Stimulated activated naive CD8-positive, alpha-beta T cell treated with anti-CD3 and anti-CD28 coated beads, Interleukin-15, amount 100 ng/mL, for 72 hours (primary cell): ENCODE results near the gene SHTN1.

Experiments used
- ATAC-seq: fragments of 150-1000 bp; cut with Tn5 transposase; 2 replicates; pipeline ENCODE4 v1.10.0; 2021; ENCODE audit warnings: mild to moderate bottlenecking, moderate library complexity
- DNase-seq, 2 donors: peaks; one replicate each; pipeline ENCODE4 v3.0.0; 2021 to 2022
- H3K27ac Mint-ChIP-seq, 2 donors: one replicate each; pipeline ENCODE4 v1.8.0; 2022; ENCODE audit warnings: mild to moderate bottlenecking in 2 of 2, mixed read lengths in 2 of 2, moderate library complexity in 2 of 2
- H3K27me3 Mint-ChIP-seq: one replicate; pipeline ENCODE4 v1.8.0; 2022; ENCODE audit warnings: mixed read lengths
- H3K4me1 Mint-ChIP-seq: one replicate; pipeline ENCODE4 v1.8.0; 2022; ENCODE audit warnings: mild to moderate bottlenecking, mixed read lengths
- H3K4me3 Mint-ChIP-seq, 2 donors: one replicate each; pipeline ENCODE4 v1.8.0; 2022; ENCODE audit warnings: mild to moderate bottlenecking in 2 of 2, mixed read lengths in 2 of 2, moderate library complexity in 1 of 2
- H3K9me3 Mint-ChIP-seq, 2 donors: one replicate each; pipeline ENCODE4 v1.8.0; 2022; ENCODE audit warnings: mixed read lengths in 2 of 2

The SHTN1 gene

GRCh38 chr10:116910910-116911309, 94.1 kb downstream of the SHTN1 start:
- H3K27ac Mint-ChIP-seq: no peak overlapping the region
- DNase-seq: no peak
- no peaks in the 10 kb centered on the region for H3K27me3 Mint-ChIP-seq
- no peak overlapping the region for H3K4me3 Mint-ChIP-seq
- ATAC-seq: no peak
- no peaks in the 10 kb centered on the region for H3K9me3 Mint-ChIP-seq
- H3K4me1 Mint-ChIP-seq: no peaks in the 10 kb centered on the region

DNA sequence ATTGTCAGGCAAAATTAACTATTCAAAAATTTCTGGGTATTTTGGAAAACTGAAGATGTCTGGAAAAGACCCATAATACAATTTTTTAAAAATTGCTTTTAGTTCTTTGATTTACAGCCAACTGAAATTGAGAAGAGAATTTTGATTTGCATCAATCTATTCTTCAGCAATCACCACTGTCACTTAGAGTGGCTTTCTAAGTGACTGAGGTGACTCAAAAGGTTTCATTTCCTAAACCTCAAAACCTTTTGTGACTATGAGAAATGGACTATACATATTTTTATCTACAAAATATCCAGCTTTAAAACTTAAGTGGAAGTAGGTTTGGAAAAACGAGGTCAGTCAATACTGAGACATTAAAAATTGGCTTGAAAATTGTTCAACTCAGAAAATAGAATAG, 95.7 kb downstream of the SHTN1 start:
- no peak overlapping the region for H3K4me3 Mint-ChIP-seq

DNA sequence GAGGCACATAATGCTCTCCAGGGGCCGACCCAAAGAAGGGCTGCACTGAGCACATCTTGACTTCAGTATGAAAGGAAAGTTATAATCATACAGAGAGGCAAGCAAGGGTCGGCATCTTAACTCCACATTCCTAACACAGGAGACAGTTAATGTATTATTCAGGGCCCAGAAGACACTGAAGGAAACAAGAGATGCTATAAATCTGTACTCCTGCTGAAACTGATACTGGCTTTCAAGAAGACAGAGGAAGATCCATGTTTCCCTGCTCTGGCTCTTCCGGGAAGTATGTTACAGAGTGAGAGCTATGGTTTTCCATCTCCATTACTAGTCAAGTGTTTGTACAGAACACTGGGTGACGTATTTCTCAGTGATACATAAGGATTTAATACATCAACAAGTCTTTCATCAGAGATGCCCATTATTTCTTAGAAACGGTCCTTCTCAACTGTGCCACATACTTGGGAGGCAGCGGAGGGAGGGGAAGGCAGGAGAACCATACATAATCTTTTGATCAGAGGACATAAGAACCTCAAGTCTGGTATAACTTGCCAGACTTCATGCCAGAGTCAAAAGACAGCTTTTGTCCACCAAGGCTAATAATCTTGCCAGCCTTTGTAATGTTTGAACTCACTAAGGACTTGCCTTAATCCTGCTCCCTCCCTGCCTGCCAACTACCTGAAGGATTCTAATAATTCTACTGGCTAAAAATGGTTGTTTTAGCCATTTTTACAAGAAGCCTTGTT, 97.6 kb downstream of the SHTN1 start:
- DNase-seq (no peak), ATAC-seq (no peak)
- Mint-ChIP-seq H3K4me3 (no peak overlapping the region), H3K9me3 (no peaks in the 10 kb centered on the region), H3K4me1 (no peaks in the 10 kb centered on the region), H3K27ac (no peak overlapping the region), H3K27me3 (no peaks in the 10 kb centered on the region)

More for the DNA sequence above, 95.7 kb downstream of the SHTN1 start:
- Mint-ChIP-seq H3K27ac (no peak overlapping the region), H3K9me3 (no peaks in the 10 kb centered on the region), H3K27me3 (no peaks in the 10 kb centered on the region), H3K4me1 (no peaks in the 10 kb centered on the region)
- no peak for ATAC-seq
- DNase-seq: no peak

DNA sequence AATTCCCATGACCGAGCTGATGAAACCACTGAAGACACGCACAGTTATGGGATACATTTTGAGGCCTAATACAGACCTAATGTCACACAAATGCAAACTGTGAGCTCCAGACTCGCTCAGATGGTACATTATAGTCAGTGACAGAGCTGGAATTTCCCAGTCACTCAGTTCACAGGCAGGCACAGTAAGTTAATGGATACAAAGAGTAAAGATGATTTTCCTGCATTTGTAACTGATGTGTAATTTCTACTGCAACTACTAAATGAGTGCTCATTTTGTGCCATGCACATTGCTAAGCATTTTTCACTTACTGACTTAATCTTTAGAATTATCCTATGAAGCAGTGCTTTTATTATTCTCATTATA, 99.2 kb downstream of the SHTN1 start:
- Mint-ChIP-seq H3K4me3 (no peak overlapping the region), H3K4me1 (no peaks in the 10 kb centered on the region), H3K27ac (no peak overlapping the region), H3K27me3 (no peaks in the 10 kb centered on the region), H3K9me3 (no peaks in the 10 kb centered on the region)
- no peak for DNase-seq
- no peak for ATAC-seq

DNA sequence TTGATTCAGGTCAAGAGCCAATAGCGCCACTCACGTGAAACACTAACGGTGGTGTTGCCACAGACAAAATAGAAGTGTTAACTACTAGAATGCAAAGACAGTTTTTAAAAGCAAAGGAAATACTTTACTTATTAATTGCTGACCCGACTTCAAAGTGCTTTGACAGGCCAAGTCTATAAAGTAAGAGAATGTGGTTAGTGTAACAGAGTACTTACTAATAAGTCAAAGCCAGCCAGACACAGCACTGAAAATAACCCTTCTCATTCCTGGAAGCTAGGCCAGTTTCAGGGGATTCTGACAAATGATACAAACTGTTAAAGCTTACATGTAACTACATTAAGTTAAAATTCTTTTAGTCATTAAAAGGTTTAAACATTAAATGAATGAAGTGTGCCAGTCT, 105.4 kb downstream of the SHTN1 start:
- no peak for ATAC-seq
- Mint-ChIP-seq H3K4me3 (no peak overlapping the region), H3K9me3 (no peaks in the 10 kb centered on the region), H3K4me1 (no peaks in the 10 kb centered on the region), H3K27ac (no peak overlapping the region), H3K27me3 (no peaks in the 10 kb centered on the region)
- DNase-seq: no peak

- DNase-seq: no peak
- H3K27me3 Mint-ChIP-seq: peaks cover 26% of the 10 kb centered on the region
- H3K4me3 Mint-ChIP-seq: no peak overlapping the region
- H3K4me1 Mint-ChIP-seq: no peaks in the 10 kb centered on the region
- no peak for ATAC-seq
- no peak overlapping the region for H3K27ac Mint-ChIP-seq
- H3K9me3 Mint-ChIP-seq: no peaks in the 10 kb centered on the region
Observed at GRCh38 chr10:116893686-116894037, 111.3 kb downstream of the SHTN1 start.

- ATAC-seq (no peak), DNase-seq (no peak)
- Mint-ChIP-seq H3K27ac (no peak overlapping the region), H3K9me3 (no peaks in the 10 kb centered on the region), H3K27me3 (peaks cover 26% of the 10 kb centered on the region), H3K4me1 (no peaks in the 10 kb centered on the region), H3K4me3 (no peak overlapping the region)
Observed at GRCh38 chr10:116892907-116893685, 111.9 kb downstream of the SHTN1 start.

DNA sequence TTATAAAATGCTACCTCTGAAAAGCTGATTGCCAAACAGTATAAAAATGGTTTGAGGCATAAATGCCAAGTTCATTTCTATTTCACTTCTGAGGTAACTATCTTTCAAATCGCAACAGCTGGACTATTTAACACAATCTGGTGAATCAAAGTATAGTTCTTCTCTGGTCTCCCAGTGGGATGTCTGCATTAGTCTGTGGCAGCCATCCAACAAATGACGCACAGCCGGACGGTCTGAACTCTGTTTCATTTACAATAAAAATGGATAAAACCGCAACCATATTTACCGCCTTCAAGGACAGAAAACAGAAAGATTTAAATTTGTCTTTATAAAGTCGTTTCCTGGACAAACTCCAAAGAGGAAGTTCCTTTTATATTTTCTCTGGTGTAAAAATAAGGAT, 113.8 kb downstream of the SHTN1 start:
- no peak overlapping the region for H3K4me3 Mint-ChIP-seq
- ATAC-seq (no peak), DNase-seq (no peak)
- peaks cover 26% of the 10 kb centered on the region for H3K27me3 Mint-ChIP-seq
- no peak overlapping the region for H3K27ac Mint-ChIP-seq
- H3K4me1 Mint-ChIP-seq: no peaks in the 10 kb centered on the region
- H3K9me3 Mint-ChIP-seq: no peaks in the 10 kb centered on the region

- no peak overlapping the region for H3K27ac Mint-ChIP-seq
- DNase-seq (no peak), ATAC-seq (no peak)
- H3K4me3 Mint-ChIP-seq: no peak overlapping the region
- H3K9me3 Mint-ChIP-seq: no peaks in the 10 kb centered on the region
- no peaks in the 10 kb centered on the region for H3K4me1 Mint-ChIP-seq
- H3K27me3 Mint-ChIP-seq: peaks cover 26% of the 10 kb centered on the region
Observed at GRCh38 chr10:116889066-116889465, 115.9 kb downstream of the SHTN1 start.

GRCh38 chr10:116888380-116889055, 116.5 kb downstream of the SHTN1 start:
- Mint-ChIP-seq H3K27me3 (peaks cover 23% of the 10 kb centered on the region), H3K4me3 (no peak overlapping the region), H3K9me3 (no peaks in the 10 kb centered on the region), H3K27ac (no peak overlapping the region), H3K4me1 (no peaks in the 10 kb centered on the region)
- DNase-seq: no peak
- no peak for ATAC-seq

GRCh38 chr10:116886772-116887171, 118.2 kb downstream of the SHTN1 start:
- ATAC-seq: peak; percentile 39
- H3K27ac Mint-ChIP-seq: no peak overlapping the region
- DNase-seq: no peak
- H3K27me3 Mint-ChIP-seq: peaks cover 14% of the 10 kb centered on the region
- H3K9me3 Mint-ChIP-seq: no peaks in the 10 kb centered on the region
- no peak overlapping the region for H3K4me3 Mint-ChIP-seq
- no peaks in the 10 kb centered on the region for H3K4me1 Mint-ChIP-seq

DNA sequence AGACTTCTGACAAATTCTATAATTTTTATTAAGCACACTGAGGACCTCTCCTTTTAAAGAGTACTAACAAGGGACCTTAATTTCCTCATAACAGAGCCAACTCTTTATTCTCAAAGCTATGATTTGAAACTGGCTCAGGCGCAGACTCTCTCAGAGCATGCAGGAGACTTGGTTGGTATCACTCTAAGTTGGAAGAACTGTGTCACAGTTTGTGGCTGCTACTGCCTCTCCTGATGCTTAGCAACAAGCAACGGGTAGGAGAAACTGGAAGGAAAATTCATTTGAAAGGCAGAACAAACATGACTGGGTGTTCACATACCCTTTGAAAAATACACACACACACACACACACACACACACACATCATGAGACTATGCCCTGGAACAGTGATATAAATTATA, 122.3 kb downstream of the SHTN1 start:
- no peak for ATAC-seq
- no peak overlapping the region for H3K27ac Mint-ChIP-seq

DNA sequence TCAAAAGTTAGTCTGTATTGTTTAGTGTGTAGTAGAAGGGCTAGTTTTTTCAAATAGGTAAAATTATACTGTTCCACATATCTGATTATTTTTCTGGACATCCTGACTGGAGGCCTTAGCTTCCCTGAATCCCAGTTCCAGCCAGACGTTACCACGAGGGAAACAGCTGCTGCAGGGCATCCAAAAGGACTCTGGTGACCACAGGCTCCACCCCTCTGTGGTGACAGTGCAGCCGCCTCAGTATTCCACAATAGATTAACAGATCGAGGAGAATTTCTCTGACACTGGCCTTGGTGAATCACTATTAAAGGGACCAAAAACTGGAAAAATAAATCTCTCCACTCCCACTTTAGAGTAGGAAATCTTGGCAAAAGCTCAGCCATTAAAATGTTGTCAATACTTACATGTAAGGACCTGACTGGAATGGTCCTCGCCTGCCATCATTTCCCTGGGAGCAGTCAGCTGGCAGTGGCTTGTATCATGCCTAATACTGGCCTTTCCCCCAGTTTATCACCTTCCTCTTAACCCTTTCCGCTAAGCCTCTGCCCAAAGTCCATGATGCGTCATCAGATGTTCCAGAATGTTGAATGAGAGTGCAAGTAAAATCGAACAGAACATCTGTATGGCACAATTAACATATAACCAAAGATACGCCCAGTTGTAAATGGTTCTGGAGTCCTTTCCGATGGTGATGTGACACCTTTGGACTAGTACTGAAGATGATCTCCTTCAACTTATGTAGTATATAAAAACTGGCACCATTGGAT, 124.1 kb downstream of the SHTN1 start:
- Mint-ChIP-seq H3K27me3 (peaks cover 36% of the 10 kb centered on the region), H3K27ac (no peak overlapping the region), H3K9me3 (no peaks in the 10 kb centered on the region), H3K4me3 (no peak overlapping the region), H3K4me1 (no peaks in the 10 kb centered on the region)
- no peak for ATAC-seq
- no peak for DNase-seq

More for the DNA sequence above, 122.3 kb downstream of the SHTN1 start:
- Mint-ChIP-seq H3K27me3 (peaks cover 36% of the 10 kb centered on the region), H3K4me3 (no peak overlapping the region), H3K4me1 (no peaks in the 10 kb centered on the region), H3K9me3 (no peaks in the 10 kb centered on the region)
- no peak for DNase-seq

GRCh38 chr10:116879817-116880216, 125.2 kb downstream of the SHTN1 start:
- ATAC-seq: no peak
- peaks cover 36% of the 10 kb centered on the region for H3K27me3 Mint-ChIP-seq
- H3K27ac Mint-ChIP-seq: no peak overlapping the region
- DNase-seq: no peak
- H3K9me3 Mint-ChIP-seq: no peaks in the 10 kb centered on the region
- no peak overlapping the region for H3K4me3 Mint-ChIP-seq
- H3K4me1 Mint-ChIP-seq: no peaks in the 10 kb centered on the region

DNA sequence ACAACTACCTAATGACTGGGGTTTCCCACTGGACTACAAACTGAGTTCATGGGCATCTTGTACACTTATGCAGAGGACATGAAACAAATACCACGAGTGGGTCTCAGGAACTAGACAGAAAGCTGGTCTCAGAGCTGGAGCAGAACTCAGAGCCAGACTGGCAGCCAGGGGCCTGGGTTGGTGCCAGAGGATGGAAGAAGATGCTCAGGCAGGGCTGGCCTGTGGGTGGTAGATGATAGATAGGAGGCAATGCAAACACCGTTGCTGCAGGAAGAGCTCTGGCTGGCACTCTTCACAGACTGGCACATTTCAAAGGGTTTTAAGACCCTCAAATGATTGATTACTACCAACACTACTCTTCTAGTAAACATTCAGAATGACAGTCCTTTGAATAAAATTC, 126.9 kb downstream of the SHTN1 start:
- Mint-ChIP-seq H3K4me1 (no peaks in the 10 kb centered on the region), H3K27me3 (peaks cover 36% of the 10 kb centered on the region), H3K9me3 (no peaks in the 10 kb centered on the region), H3K4me3 (no peak overlapping the region), H3K27ac (no peak overlapping the region)
- ATAC-seq (no peak), DNase-seq (no peak)
